ENCODE results near the gene TGFB1I1.
"Not testable (repeated sequence)": the region's sequence is repeated elsewhere in the genome, so short reads cannot be mapped to it uniquely, and the experiment has no call there.

The TGFB1I1 gene

DNA sequence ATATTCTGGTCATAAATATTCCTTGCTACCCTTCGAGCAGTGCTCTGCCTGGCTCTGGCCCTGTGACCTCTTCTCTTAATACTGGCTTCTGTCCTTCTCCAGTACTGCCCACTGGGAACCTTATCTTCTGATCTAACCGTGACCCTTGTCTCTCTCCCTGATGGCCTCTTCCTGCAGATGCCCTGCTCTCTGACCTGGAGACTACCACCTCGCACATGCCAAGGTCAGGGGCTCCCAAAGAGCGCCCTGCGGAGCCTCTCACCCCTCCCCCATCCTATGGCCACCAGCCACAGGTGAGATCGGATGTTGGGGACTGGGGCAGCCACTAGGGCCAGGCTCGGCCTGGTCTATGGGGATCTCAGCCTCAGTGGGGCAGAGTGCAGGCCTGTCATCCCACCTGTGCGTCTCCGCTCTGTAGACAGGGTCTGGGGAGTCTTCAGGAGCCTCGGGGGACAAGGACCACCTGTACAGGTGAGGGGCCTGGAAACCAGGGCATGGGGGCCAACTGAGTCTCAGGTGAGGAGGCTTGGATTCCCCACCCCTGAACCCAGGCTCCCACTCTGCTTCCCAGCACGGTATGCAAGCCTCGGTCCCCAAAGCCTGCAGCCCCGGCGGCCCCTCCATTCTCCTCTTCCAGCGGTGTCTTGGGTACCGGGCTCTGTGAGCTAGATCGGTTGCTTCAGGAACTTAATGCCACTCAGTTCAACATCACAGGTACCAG, 1.5 kb downstream of the TGFB1I1 start:
- no peak for ATAC-seq
- H3K4me1 Mint-ChIP-seq: peaks cover 28% of the 10 kb centered on the region
- H3K4me3 Mint-ChIP-seq: peak overlapping the region; percentile 62
- no peaks in the 10 kb centered on the region for H3K9me3 Mint-ChIP-seq
- no peaks in the 10 kb centered on the region for H3K36me3 Mint-ChIP-seq
- peak overlapping the region; percentile 26 for H3K27ac Mint-ChIP-seq
- no peak for DNase-seq (ENCODE audit: low spot score in 2 of 2)

DNA sequence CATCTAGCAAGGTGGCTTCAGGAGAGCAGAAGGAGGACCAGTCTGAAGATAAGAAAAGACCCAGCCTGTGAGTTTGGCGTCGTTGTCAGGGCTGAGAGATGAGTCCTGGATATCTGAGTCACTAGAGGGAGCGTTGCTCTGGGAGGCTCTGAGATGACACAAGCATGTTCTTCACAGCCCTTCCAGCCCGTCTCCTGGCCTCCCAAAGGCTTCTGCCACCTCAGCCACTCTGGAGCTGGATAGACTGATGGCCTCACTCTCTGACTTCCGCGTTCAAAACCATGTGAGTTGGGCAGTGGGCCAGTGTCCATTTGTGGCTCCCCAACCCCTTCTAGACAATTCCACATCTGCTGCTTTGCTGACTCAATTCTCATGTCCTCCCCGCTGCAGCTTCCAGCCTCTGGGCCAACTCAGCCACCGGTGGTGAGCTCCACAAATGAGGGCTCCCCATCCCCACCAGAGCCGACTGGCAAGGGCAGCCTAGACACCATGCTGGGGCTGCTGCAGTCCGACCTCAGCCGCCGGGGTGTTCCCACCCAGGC, 2.3 kb downstream of the TGFB1I1 start:
- no peak overlapping the region for H3K27ac Mint-ChIP-seq
- ATAC-seq (no peak), DNase-seq (ENCODE audit: low spot score in 2 of 2) (no peak)
- H3K36me3 Mint-ChIP-seq: no peaks in the 10 kb centered on the region
- H3K9me3 Mint-ChIP-seq: no peaks in the 10 kb centered on the region
- no peak overlapping the region for H3K4me3 Mint-ChIP-seq
- H3K4me1 Mint-ChIP-seq: peaks cover 28% of the 10 kb centered on the region

DNA sequence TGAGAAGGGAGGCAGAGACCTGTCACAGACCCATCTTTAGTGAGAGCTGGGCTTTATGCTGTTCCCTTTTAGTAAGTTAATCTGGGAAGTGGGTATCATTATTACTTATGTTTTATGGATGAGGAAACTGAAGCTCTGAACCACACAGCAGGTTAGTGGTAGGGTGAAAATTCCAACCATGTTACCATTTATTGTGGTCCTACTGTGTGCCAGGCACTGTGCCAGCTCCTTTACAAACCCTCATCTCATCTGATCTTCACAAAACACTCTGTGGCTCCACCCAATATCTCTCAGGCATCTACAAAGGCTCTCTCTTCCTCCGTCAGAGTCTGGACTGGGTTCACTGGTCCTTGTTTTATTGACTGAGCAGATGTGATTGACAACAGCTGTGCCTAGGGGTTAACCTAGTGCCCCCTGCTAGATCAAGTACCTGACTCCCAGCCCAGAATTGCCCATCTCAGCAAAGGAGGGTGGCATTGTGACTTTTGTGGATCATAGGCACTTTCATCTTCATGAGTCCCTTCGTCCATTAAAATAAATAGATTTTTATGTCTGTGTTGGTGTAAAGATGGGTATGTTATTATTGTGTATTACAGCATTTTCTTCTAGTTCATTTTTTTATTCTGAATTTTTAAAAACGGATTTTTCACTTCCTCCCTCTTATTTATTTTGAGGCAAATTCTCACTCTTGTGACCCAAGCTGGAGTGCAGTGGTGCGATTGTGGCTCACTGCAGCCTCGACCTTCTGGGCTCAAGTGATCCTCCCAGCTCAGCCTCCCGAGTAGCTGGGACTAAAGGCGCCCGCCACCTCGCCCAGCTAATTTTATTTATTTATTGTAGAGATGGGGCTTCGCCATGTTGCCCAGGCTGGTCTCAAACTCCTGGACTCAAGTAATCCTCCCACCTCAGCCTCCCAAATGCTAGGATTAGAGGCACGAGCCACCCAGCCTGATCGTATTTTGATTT, 3.1 kb downstream of the TGFB1I1 start:
- Mint-ChIP-seq H3K9me3 (no peaks in the 10 kb centered on the region), H3K27ac (no peak overlapping the region), H3K4me3 (peak overlapping the region; percentile 83), H3K4me1 (peaks cover 28% of the 10 kb centered on the region), H3K36me3 (no peaks in the 10 kb centered on the region)
- DNase-seq (ENCODE audit: low spot score in 2 of 2): no peak
- ATAC-seq: no peak

DNA sequence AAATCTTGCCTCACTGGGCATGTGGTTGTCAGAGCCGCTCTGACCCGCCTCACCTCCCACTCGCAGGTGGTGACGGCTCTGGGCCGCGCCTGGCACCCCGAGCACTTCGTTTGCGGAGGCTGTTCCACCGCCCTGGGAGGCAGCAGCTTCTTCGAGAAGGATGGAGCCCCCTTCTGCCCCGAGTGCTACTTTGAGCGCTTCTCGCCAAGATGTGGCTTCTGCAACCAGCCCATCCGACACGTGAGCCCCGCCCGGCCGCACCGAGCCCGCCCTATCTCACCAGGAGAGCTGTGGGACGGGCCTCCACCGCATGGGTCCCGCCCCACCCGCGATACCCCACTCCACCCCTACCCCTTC, 4.0 kb downstream of the TGFB1I1 start:
- Mint-ChIP-seq H3K4me1 (peaks cover 28% of the 10 kb centered on the region), H3K9me3 (no peaks in the 10 kb centered on the region), H3K4me3 (peak overlapping the region; percentile 83), H3K27ac (no peak overlapping the region), H3K36me3 (no peaks in the 10 kb centered on the region)
- DNase-seq (ENCODE audit: low spot score in 2 of 2) (no peak), ATAC-seq (no peak)

DNA sequence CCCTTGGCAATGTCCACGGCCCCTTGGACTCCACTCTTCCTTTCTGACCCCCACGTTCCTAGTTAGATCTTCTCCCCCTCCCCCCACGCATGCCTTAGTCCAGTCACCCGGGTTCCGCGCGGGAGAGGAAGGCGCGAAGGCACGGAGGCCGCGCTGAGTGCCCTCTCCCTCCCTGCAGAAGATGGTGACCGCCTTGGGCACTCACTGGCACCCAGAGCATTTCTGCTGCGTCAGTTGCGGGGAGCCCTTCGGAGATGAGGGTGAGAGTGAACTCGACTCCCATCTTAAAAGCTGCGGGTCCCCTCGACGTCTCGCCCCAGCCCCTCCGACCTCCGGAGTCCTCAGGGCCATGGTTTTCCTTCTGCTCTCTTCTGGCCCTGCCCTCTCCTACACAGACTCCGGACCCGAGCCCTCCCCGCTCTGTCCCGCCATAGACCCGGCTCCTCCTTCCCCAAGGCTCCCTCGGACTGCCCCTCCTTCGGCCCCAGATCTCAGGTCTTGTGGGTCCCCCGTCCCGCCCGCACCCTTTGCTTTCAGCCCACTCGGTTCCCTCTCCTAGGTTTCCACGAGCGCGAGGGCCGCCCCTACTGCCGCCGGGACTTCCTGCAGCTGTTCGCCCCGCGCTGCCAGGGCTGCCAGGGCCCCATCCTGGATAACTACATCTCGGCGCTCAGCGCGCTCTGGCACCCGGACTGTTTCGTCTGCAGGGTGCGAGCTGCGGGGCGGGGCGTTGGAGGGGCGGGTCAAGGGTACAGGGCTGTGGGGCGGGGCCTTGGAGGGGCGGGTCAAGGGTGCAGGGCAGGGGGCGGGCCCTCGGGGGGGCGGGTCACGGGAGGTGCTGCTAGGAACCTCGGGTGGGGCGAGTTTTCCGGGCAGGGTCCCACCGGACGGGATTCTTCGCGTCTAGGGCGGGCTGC, 4.6 kb downstream of the TGFB1I1 start:
- Mint-ChIP-seq H3K4me3 (peak overlapping the region; percentile 83), H3K4me1 (peaks cover 28% of the 10 kb centered on the region), H3K27ac (peak overlapping the region; percentile 77), H3K9me3 (no peaks in the 10 kb centered on the region), H3K36me3 (no peaks in the 10 kb centered on the region)
- peak; percentile 89 for ATAC-seq
- DNase-seq (ENCODE audit: low spot score in 2 of 2): peak; percentile 66 to 83

DNA sequence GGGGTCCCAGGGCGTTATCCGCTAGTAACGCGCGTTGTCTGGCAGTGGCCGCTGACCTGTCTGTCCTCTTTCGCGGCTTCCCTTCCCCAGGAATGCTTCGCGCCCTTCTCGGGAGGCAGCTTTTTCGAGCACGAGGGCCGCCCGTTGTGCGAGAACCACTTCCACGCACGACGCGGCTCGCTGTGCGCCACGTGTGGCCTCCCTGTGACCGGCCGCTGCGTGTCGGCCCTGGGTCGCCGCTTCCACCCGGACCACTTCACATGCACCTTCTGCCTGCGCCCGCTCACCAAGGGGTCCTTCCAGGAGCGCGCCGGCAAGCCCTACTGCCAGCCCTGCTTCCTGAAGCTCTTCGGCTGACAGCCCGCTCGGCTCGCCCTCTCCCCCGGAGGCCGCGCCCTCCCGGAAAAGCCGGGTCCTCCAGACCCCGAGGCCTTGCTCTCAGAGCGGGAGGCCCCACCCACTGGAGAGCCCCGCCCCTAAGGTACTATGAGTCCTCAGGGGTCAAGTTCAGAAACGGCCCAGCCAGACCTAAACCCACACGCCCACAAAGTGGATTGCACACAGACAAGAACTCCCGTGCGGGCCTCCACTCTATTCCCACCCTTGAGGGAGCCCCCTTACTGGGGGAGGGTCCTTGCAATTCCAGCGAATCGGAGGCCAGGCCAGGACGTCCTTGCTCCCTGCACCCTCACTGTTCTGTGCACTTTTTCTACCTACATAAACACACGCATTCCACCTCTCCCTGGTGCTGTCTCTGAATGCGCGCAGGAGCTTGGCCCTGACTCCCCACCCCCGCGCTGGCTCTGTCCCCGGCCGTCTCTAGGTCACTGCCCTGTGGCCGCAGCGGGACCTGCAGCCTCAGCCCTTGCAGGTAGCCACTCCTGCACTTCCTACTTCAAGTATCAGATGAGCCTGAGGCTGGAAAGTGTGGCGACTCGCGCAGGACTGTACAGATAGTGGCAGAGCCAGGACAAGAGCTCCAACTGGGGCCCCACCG, 5.6 kb downstream of the TGFB1I1 start:
- peak; percentile 43 for ATAC-seq
- Mint-ChIP-seq H3K36me3 (no peaks in the 10 kb centered on the region), H3K4me1 (peaks cover 25% of the 10 kb centered on the region), H3K27ac (no peak overlapping the region), H3K9me3 (no peaks in the 10 kb centered on the region), H3K4me3 (peak overlapping the region; percentile 83)
- DNase-seq (ENCODE audit: low spot score in 2 of 2): peak in 1 of 2 donors; percentile 63

DNA sequence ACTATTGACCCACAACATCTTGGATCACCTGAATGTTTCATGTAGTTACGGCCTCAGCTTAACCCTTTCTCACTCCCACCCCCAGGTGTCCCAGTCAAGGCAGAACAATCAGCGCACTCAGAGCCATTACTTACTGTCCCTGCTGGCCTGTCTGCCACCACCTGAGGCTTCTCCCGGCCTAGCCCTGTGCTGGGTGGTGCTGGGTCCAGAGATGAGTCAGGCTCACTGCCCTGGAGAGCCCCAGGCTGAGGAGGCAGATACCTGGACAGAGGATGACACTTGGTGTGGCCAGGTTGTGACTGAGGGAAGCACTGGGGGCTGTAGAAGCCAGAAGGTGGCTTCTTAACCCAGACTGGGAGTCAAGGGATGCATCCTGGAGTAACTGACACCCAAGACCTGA, 7.0 kb downstream of the TGFB1I1 start:
- Mint-ChIP-seq H3K4me1 (peaks cover 20% of the 10 kb centered on the region), H3K36me3 (no peaks in the 10 kb centered on the region), H3K9me3 (no peaks in the 10 kb centered on the region), H3K27ac (no peak overlapping the region), H3K4me3 (no peak overlapping the region)
- no peak for ATAC-seq
- no peak for DNase-seq (ENCODE audit: low spot score in 2 of 2)

DNA sequence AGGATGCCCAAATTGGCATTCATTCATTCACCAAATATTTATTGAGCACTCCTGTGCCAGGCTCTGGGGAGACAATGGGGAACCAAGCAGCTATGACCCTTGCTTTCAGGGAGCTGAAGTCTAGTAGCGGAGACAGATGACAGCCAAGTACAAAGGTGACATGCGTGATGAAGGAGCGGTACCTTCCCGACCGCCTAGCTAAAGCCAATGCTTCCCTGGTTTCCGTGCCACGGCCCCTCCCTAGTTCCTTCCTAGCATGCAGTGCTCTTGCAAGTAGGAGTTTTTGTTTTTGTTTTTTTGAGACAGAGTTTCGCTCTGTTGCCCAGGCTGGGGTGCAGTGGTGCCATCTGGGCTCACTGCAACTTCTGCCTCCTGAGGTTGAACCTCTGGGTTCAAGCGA, 7.8 kb downstream of the TGFB1I1 start:
- DNase-seq (ENCODE audit: low spot score in 2 of 2) (no peak), ATAC-seq (no peak)
- Mint-ChIP-seq H3K4me3 (no peak overlapping the region), H3K36me3 (no peaks in the 10 kb centered on the region), H3K27ac (no peak overlapping the region), H3K4me1 (peaks cover 20% of the 10 kb centered on the region), H3K9me3 (no peaks in the 10 kb centered on the region)

DNA sequence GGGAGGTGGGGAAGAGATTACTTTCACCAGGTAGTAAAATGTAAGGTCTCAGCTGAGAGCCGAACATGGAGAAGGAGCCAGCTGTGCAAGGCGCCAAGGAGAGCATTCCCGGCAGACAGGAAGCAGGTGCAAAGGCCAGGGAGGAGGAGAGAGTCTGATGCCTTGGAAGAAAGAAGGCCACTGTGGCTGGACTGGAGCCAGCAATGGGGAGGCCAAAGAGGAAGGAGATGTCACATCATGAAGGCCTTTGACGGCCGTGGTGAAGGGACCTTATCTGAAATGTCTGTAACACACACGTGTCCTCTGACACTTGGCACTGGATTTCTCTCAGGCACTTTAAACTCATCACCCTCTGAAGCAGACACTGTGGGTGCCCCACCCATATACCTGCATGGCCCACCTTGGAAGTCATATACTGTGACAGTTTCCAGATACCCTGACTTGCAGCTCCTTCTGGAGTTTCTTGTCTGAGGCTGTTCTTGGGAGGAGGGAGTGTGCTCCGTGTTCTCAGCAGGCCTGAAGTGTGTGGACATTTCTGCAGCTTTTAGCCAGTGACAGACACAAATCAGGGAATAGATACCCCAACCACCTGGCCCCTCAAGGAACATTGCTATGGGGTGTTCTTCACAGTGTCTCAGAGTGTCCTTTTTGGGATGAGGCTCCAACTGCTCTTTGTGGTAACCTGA, 9.0 kb downstream of the TGFB1I1 start:
- ATAC-seq (no peak), DNase-seq (ENCODE audit: low spot score in 2 of 2) (no peak)
- Mint-ChIP-seq H3K36me3 (no peaks in the 10 kb centered on the region), H3K4me1 (peaks cover 19% of the 10 kb centered on the region), H3K27ac (no peak overlapping the region), H3K9me3 (no peaks in the 10 kb centered on the region), H3K4me3 (no peak overlapping the region)

DNA sequence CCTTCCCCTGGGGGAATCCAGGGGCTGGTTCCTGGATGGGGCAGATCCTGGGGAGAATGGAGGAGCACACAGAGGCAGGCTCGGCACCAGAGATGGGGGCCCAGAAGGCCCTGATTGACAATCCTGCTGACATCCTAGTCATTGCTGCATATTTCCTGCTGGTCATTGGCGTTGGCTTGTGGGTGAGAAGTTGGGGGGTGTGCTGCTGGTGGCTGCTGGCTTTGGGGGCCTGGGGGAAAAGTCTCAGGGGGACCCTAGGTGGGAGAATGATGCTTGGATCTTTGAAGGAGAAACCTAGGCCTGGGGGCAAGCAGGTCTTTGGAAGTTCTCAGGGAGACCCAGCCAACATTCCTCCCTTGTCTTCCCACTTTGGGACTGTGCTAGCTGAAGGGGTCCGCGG, 11.1 kb downstream of the TGFB1I1 start, which contains the start of gene SLC5A2:
TSS of gene SLC5A2 (plus strand) at position 43 of the 400 bp plus-strand sequence. CDS start at position 57, 14 bp downstream.
- no peak for ATAC-seq
- H3K36me3 Mint-ChIP-seq: no peaks in the 10 kb centered on the region
- DNase-seq (ENCODE audit: low spot score in 2 of 2): no peak
- H3K9me3 Mint-ChIP-seq: no peaks in the 10 kb centered on the region
- H3K4me3 Mint-ChIP-seq: no peak within 1 kb of the TSS
- peak within 1 kb of the TSS; percentile 53 for H3K27ac Mint-ChIP-seq
- peaks cover 3% of the 10 kb centered on the region for H3K4me1 Mint-ChIP-seq

DNA sequence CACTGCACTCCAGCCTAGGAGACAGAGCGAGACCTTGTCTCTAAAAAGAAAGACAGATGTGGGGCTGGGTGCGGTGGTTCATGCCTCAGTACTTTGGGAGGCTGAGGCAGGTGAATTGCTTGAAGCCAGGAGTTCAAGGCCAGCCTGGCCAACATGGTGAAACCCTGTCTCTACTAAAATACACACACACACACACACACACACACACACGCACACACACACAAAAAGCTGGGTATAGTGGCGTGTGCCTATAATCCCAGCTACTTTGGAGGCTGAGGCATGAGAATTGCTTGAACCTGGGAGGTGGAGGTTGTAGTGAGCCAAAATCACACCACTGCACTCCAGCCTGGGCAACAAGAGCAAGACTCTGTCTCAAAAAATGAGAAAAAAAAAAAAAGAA, 12.1 kb downstream of the TGFB1I1 start:
- H3K36me3 Mint-ChIP-seq; H3K9me3 Mint-ChIP-seq; ATAC-seq; H3K4me3 Mint-ChIP-seq; DNase-seq (ENCODE audit: low spot score in 2 of 2); H3K27ac Mint-ChIP-seq; H3K4me1 Mint-ChIP-seq: not testable (repeated sequence)

DNA sequence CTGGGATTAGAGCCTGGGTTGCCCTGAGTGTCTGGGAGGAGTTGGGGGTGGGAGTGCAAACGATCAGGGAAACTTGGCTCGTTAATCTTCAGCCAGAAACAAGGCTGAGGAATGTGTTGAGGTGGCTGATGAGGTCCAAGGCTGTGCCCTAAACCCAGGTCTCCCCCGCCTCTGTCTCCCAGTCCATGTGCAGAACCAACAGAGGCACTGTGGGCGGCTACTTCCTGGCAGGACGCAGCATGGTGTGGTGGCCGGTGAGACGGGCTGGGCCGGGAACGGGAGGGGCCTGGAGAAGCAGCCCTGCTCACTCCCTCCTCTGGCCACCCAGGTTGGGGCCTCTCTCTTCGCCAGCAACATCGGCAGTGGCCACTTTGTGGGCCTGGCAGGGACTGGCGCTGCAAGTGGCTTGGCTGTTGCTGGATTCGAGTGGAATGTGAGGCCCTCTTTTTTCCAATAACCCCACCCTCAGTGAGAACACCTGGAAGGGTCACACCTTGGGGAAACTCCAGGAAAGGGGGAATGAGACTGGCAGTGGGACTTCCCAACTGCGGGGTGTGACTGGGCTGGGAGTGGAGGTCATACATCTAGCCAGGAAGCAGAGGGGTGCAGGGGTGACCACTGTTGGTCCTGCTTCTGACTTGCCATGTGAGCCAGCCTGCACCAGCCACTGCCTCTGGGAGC, 12.7 kb downstream of the TGFB1I1 start:
- no peaks in the 10 kb centered on the region for H3K36me3 Mint-ChIP-seq
- DNase-seq (ENCODE audit: low spot score in 2 of 2): no peak
- H3K4me3 Mint-ChIP-seq: no peak overlapping the region
- H3K4me1 Mint-ChIP-seq: peaks cover 5% of the 10 kb centered on the region
- ATAC-seq: no peak
- H3K27ac Mint-ChIP-seq: peak overlapping the region; percentile 12
- H3K9me3 Mint-ChIP-seq: no peaks in the 10 kb centered on the region

DNA sequence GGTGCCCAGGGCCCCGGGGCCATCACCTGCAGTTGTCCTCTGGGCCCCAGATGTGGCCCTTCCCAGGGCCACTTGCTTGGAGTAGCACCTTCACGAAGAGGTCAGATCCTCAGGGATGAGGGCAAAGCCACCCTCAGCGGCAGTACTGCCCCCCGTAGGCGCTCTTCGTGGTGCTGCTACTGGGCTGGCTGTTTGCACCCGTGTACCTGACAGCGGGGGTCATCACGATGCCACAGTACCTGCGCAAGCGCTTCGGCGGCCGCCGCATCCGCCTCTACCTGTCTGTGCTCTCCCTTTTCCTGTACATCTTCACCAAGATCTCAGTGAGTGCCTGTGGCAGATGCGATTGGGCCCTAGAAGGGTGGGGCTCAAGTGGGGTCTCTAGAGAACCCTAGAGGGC, 13.6 kb downstream of the TGFB1I1 start:
- H3K36me3 Mint-ChIP-seq: no peaks in the 10 kb centered on the region
- H3K9me3 Mint-ChIP-seq: no peaks in the 10 kb centered on the region
- no peak for ATAC-seq
- H3K4me3 Mint-ChIP-seq: no peak overlapping the region
- H3K27ac Mint-ChIP-seq: no peak overlapping the region
- H3K4me1 Mint-ChIP-seq: peaks cover 7% of the 10 kb centered on the region
- DNase-seq (ENCODE audit: low spot score in 2 of 2): no peak

Measured in stimulated activated effector memory CD8-positive, alpha-beta T cell treated with anti-CD3 and anti-CD28 coated beads, Interleukin-12 subunit alpha, Interleukin-12 subunit beta, amount 100 ng/mL, for 72 hours (primary cell).